ENCODE measurements around the gene SLC6A8.

- TF ChIP-seq CTCF (IDR thresholded peaks at IDR 0.05; ENCODE audit: low read depth, low read length) (no peak), EZH2phosphoT487 (IDR thresholded peaks at IDR 0.05; ENCODE audit: low read depth) (no peak)
These were observed 47.5 kb downstream of the SLC6A8 start for GRCh38 chrX:153735274-153735673.

All from OCI-LY3 (cell line).